ENCODE results near the gene ECE1.
A peak's percentile ranks its signal among the peaks of the same experiment; 100 is the strongest.
"Not testable (repeated sequence)": the region's sequence is repeated elsewhere in the genome, so short reads cannot be mapped to it uniquely, and the experiment has no call there.

Gene ECE1

GRCh38 chr1:21188235-21188634 is 102.0 kb downstream of the ECE1 start:
- no peak for DNase-seq (ENCODE audit: low read depth, low spot score)

DNA sequence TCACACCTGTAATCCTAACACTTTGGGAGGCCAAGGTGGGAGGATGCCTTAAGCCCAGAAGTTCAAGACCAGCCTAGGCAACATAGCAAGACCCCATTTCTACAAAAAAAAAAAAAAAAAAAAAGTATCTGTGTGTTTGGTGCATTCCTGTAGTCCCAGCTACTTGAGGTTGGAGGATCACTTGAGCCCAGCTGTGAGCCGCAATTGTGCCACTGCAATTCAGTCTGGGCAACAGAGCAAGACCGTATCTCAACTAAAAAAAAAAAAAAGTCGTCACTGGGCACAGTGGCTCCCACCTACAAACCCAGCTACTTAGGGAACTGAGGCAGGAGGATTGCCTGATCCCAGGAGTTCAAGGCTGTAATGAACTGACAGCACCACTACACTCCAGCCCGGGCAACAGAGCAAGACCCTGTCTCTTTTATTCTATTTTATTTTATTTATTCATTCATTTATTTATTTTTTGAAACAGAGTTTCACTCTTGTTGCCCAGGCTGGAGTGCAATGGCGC is 105.0 kb downstream of the ECE1 start:
- no peak for DNase-seq (ENCODE audit: low read depth, low spot score)

GRCh38 chr1:21184276-21184675 is 106.0 kb downstream of the ECE1 start:
- DNase-seq (ENCODE audit: low read depth, low spot score) = no peak

GRCh38 chr1:21182181-21182731 is 108.0 kb downstream of the ECE1 start:
- DNase-seq (ENCODE audit: low read depth, low spot score) = no peak

DNA sequence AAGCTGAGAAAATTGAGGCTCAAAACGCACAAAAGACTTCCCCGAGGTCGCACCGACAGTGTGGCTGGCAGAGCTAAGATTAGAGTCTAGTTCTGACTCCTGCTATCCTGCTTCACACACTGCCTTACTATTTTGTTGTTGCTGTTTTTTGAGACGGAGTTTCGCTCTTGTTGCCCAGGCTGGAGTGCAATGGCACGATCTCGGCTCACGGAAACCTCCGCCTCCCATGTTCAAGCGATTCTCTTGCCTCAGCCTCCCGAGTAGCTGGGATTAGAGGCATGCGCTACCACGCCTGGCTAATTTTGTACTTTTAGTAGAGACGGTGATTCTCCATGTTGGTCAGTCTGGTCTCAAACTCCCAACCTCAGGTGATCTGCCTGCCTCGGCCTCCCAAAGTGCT is 112.0 kb downstream of the ECE1 start:
- not testable (repeated sequence) for DNase-seq (ENCODE audit: low read depth, low spot score)

DNA sequence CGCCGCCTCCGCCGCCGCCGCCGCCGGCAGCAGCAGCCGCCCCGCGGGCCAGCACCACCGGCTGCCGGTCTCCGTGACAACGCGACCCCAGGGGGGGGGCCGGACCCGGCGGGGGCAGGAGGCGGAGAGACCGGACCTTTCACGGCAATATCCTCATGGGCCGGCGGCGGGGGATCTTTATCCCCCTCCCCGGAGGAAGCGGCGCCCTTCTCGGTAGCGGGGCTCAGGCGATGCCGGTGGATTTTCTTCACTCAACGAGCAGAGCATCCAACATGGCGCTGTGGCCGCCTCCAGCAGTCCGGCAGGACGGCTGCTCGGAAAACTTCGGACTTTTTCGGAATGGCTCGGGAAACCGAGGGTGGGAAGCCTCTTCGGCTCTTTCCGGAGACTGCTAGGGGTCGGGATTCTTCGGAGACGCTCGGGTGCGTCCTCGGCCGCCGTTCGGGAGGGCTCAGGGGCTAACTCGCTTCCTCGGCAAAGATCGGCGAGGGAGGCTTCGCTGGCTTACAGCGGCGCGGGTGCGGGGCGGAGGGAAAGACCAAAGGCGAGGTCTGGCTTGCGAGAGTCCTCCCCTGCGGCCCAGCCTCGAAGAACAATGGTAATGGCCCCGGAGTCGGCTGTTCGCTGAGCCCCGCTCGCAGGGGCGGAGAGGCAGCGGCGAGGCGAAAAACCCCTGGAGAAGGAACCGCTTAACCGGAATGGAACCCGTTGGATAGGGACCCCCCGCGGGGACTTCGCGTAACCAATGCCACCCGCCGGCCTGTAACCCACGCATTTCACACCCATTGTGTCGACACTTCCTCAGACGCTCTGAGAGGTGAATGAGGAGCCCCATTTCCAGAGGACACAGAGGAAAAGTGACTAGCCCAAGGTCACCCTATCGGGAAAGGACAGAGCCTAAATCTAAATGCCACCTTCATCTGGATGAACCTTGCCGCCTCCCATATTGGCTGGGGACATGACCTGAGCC is 113.4 kb downstream of the ECE1 start, which contains the start of gene EIF4G3:
EIF4G3 (minus strand) TSS at position 312 of the 970 bp plus-strand sequence. CDS start 174,155 bp downstream, outside the sequence.
- DNase-seq (ENCODE audit: low read depth, low spot score) = peak; percentile 95

GRCh38 chr1:21175670-21176581 is 114.3 kb downstream of the ECE1 start:
- no peak for DNase-seq (ENCODE audit: low read depth, low spot score)

DNA sequence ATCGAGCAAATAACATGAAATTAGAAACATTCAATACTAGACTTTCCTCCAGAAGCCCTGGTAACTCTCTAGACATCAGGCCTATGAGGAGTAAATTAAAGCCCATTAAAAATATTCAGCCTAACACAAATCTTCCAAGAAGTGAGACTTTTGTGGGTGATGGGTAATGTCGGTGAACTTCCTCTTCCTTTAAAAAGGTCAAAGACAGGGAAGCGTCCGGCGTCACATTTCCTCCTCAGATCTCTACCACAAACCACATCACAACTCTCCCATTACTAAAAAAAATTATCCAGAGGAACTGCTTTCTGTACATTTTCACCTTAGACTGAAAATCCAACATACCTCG is 115.0 kb downstream of the ECE1 start:
- DNase-seq (ENCODE audit: low read depth, low spot score) = no peak

GRCh38 chr1:21174654-21175323 is 115.5 kb downstream of the ECE1 start:
- DNase-seq (ENCODE audit: low read depth, low spot score) = no peak

GRCh38 chr1:21174230-21174629 is 116.0 kb downstream of the ECE1 start:
- no peak for DNase-seq (ENCODE audit: low read depth, low spot score)

DNA sequence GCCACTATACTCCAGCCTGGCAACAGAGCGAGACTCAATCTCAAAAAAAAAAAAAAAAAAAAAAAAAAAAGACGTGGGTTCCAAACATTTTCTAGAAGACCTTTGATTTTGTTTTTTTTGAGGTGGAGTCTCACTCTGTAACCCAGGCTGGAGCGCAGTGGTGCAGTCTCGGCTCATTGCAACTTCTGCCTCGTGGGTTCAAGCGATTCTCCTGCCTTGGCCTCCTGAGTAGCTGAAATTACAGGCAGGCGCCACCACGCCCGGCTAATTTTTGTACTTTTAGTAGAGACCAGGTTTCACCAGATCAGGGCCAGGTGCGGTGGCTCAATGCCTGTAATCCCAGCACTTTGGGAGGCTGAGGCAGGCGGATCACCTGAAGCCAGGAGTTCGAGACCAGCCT is 117.2 kb downstream of the ECE1 start:
- not testable (repeated sequence) for DNase-seq (ENCODE audit: low read depth, low spot score)

DNA sequence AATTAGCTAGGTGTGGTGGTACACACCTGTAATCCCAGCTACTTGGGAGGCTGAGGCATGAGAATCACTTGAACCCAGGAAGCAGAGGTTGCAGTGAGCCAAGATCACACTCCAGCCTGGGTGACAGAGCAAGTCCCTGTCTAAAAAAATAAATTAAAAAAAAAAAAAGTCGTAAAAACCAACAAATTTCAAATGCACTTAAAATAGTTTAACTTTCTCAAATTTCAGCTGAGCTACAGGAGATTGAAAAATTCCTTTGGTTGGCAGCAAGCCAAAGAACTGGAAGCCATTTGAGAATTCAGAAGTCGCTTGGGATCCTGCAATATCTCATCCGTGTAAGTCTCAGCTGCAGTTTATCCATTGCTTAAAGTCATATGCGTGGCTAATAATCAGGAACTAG is 119.4 kb downstream of the ECE1 start:
- not testable (repeated sequence) for DNase-seq (ENCODE audit: low read depth, low spot score)

- no peak for DNase-seq (ENCODE audit: low read depth, low spot score)
These were observed 121.8 kb downstream of the ECE1 start for GRCh38 chr1:21168444-21168843.
